Measurements from ENCODE around the gene SYT8. TPM values are rescaled to one million over a fixed set of nuclear protein-coding genes. Genes with fewer than 3 reads are reported as not detected.

Gene SYT8
- polyA plus RNA-seq, 1 of the 3 experiments (the other 2 are of a cell fraction), result not detected

DNA sequence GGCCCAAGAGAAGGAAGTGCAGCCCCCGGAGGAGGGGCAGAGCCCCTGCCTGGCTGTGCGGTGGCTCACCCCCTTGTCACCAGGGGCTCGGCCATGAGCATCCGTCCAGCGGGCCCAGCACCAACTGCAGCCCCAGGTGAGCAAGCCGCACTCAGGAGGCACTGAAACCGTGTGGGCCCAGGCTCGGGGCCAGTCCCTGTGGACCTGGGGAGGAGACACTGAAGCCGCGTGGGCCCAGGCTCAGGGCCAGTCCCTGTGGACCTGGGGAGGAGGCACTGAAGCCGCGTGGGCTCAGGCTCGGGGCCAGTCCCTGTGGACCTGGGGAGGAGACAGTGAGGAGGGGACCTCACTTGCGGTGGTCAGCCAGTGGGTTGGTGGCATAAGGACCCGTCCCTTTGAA is 32.0 kb downstream of the SYT8 start:
- no peak overlapping the region for H2AFZ ChIP-seq (ENCODE audit: low read depth)
- no peaks in the 10 kb centered on the region for H3F3A ChIP-seq (replicated peaks; ENCODE audit: insufficient read depth)
- no peaks in the 10 kb centered on the region for H4K20me1 ChIP-seq (ENCODE audit: insufficient read depth)
- H3K27ac ChIP-seq (ENCODE audit: low read depth in 2 of 2, low read length in 1 of 2), result no peak overlapping the region
- WGBS (ENCODE audit: low lambda C conversion rate), result 60% methylated on average over 2 of the region's 15 CpGs
- H3K4me1 ChIP-seq (ENCODE audit: control insufficient read depth in 1 of 2, insufficient read depth in 2 of 2, low read depth in 1 of 2, low read length in 1 of 2), result peaks cover 18 to 44% of the 10 kb centered on the region in 2 experiments; a peak in 3 of 4 replicates
- no peaks in the 10 kb centered on the region for H3K27me3 ChIP-seq (ENCODE audit: insufficient read depth)
- no peaks in the 10 kb centered on the region for H3K79me2 ChIP-seq (ENCODE audit: insufficient read depth)
- no peaks in the 10 kb centered on the region for H3K36me3 ChIP-seq (replicated peaks in 1 of 2; ENCODE audit: control insufficient read depth in 1 of 2, insufficient read depth in 2 of 2, low read length in 1 of 2)
- H3K9me2 ChIP-seq, result no peaks in the 10 kb centered on the region
- TF ChIP-seq MXI1 (IDR thresholded peaks at IDR 0.05; ENCODE audit: low read depth, low read length), result no peak
- TF ChIP-seq RFX5 (IDR thresholded peaks at IDR 0.05; ENCODE audit: low read length), result no peak
- TF ChIP-seq MEF2A (IDR thresholded peaks at IDR 0.05; ENCODE audit: borderline replicate concordance, low read depth), result no peak
- no peak for TF ChIP-seq JUND (IDR thresholded peaks at IDR 0.05)
- TF ChIP-seq RCOR1 (IDR thresholded peaks at IDR 0.05; ENCODE audit: low read length), result no peak
- TF ChIP-seq REST (IDR thresholded peaks at IDR 0.05; ENCODE audit: low read depth, low read length), result no peak
- no peak for TF ChIP-seq SIN3A (IDR thresholded peaks at IDR 0.05; ENCODE audit: borderline replicate concordance, low read depth, low read length)
- TF ChIP-seq POLR2AphosphoS5 (IDR thresholded peaks at IDR 0.05; ENCODE audit: low read depth, low read length), result no peak
- no peak for DNase-seq
- H3K9me3 ChIP-seq, result no peaks in the 10 kb centered on the region
- CTCF ChIA-PET, result interaction anchor here (0.7 to 2.8 kb wide), 10 partner anchors 10 to 289 kb away, joined by 3 to 11 read pairs (median 4); no protein-coding TSS in a partner anchor
- POLR2A ChIA-PET, result no interaction called here
- H3K4me2 ChIP-seq, result no peak overlapping the region
- no peak overlapping the region for H3K4me3 ChIP-seq (ENCODE audit: low read depth in 2 of 2, low read length in 1 of 2)
- H3K9ac ChIP-seq, result no peak overlapping the region

DNA sequence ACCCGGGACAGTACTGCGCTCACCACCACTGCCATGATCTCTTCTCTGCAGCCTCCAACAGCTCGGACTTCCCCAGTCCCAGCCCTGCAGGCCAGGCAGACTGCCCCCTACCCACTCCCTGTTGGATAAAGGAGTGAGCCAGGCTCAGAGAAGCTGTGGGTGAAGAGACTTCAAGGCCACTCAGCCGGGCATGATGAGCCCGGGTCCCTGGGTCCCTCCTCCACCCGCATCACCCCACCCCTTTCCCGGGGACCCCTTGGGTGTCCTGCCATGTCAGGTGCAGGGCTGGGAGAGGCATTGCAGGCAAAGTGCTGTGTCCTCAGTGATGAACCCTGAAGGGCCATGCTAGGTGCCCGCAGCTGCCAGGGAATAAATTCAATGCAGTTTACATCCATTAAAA is 32.6 kb downstream of the SYT8 start:
- Histone ChIP-seq H3K9me3 (no peaks in the 10 kb centered on the region), H3K9me2 (no peaks in the 10 kb centered on the region), H3K79me2 (ENCODE audit: insufficient read depth) (no peaks in the 10 kb centered on the region), H4K20me1 (ENCODE audit: insufficient read depth) (no peaks in the 10 kb centered on the region), H3K27ac (ENCODE audit: low read depth in 2 of 2, low read length in 1 of 2) (no peak overlapping the region), H3K4me3 (ENCODE audit: low read depth in 2 of 2, low read length in 1 of 2) (no peak overlapping the region), H3K4me1 (ENCODE audit: control insufficient read depth in 1 of 2, insufficient read depth in 2 of 2, low read depth in 1 of 2, low read length in 1 of 2) (peaks cover 18 to 44% of the 10 kb centered on the region in 2 experiments; a peak in 3 of 4 replicates), H3F3A (replicated peaks; ENCODE audit: insufficient read depth) (no peaks in the 10 kb centered on the region), H3K36me3 (replicated peaks in 1 of 2; ENCODE audit: control insufficient read depth in 1 of 2, insufficient read depth in 2 of 2, low read length in 1 of 2) (no peaks in the 10 kb centered on the region), H3K27me3 (ENCODE audit: insufficient read depth) (no peaks in the 10 kb centered on the region), H3K9ac (no peak overlapping the region), H2AFZ (ENCODE audit: low read depth) (no peak overlapping the region), H3K4me2 (no peak overlapping the region)
- no peak for DNase-seq
- WGBS (ENCODE audit: low lambda C conversion rate), result 52% methylated on average over 6 of the region's 8 CpGs
- CTCF ChIA-PET, result interaction anchor here (0.7 to 2.4 kb wide), 6 partner anchors 15 to 214 kb away, joined by 3 to 11 read pairs (median 4); no protein-coding TSS in a partner anchor
- TF ChIP-seq NRF1 (IDR thresholded peaks at IDR 0.05; ENCODE audit: low read depth, low read length) (no peak), TEAD4 (IDR thresholded peaks at IDR 0.05; ENCODE audit: borderline replicate concordance, insufficient read depth) (no peak), CHD2 (IDR thresholded peaks at IDR 0.05; ENCODE audit: low read length, partially characterized antibody) (no peak), ELF1 (IDR thresholded peaks at IDR 0.05) (no peak), FOXJ3 (CRISPR knock-in tag; IDR thresholded peaks at IDR 0.05) (no peak), EP300 (IDR thresholded peaks at IDR 0.05; ENCODE audit: borderline replicate concordance in 1 of 2, low read depth in 1 of 2, low read length in 1 of 2) (no peak), POLR2AphosphoS5 (IDR thresholded peaks at IDR 0.05; ENCODE audit: low read depth, low read length) (no peak), EZH2phosphoT487 (IDR thresholded peaks at IDR 0.05; ENCODE audit: borderline replicate concordance, low read depth) (no peak), CTCF (IDR thresholded peaks at IDR 0.05) (no peak), MXI1 (IDR thresholded peaks at IDR 0.05; ENCODE audit: low read depth, low read length) (no peak), SMC3 (IDR thresholded peaks at IDR 0.05; ENCODE audit: low read depth, low read length) (no peak)
- TF ChIP-seq, protein P1, sequence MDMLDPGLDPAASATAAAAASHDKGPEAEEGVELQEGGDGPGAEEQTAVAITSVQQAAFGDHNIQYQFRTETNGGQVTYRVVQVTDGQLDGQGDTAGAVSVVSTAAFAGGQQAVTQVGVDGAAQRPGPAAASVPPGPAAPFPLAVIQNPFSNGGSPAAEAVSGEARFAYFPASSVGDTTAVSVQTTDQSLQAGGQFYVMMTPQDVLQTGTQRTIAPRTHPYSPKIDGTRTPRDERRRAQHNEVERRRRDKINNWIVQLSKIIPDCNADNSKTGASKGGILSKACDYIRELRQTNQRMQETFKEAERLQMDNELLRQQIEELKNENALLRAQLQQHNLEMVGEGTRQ (IDR thresholded peaks at IDR 0.05; ENCODE audit: borderline replicate concordance, low read depth, low read length), result no peak
- POLR2A ChIA-PET, result no interaction called here
